UCSD-AML1 (cell line): ENCODE measurements around the gene SMAD5.
A peak's percentile ranks its signal among the peaks of the same experiment; 100 is the strongest.

Source experiments
- DNase-seq: peaks from one replicate; lab custom pipeline; 2025; ENCODE audit not compliant: unreplicated experiment; lab: John Stamatoyannopoulos, UW

Gene SMAD5

GRCh38 chr5:136132557-136133221, at the start of gene SMAD5:
TSS of gene SMAD5 (plus strand) at chr5:136132845. CDS start at chr5:136153761, 20,916 bp downstream.
- DNase-seq = peak; percentile 94

GRCh38 chr5:136084698-136085097, 47.9 kb upstream of the SMAD5 start:
- no peak for DNase-seq

GRCh38 chr5:136086783-136087566, 45.7 kb upstream of the SMAD5 start:
- no peak for DNase-seq

GRCh38 chr5:136087961-136088871, 44.4 kb upstream of the SMAD5 start:
- DNase-seq = no peak

- no peak for DNase-seq
These were observed 42.9 kb upstream of the SMAD5 start for GRCh38 chr5:136089791-136090190.

GRCh38 chr5:136090319-136090718, 42.3 kb upstream of the SMAD5 start:
- no peak for DNase-seq

GRCh38 chr5:136094189-136094912, 38.3 kb upstream of the SMAD5 start:
- no peak for DNase-seq

- DNase-seq = no peak
These were observed 37.6 kb upstream of the SMAD5 start for GRCh38 chr5:136094913-136095641.

- DNase-seq = no peak
These were observed 34.5 kb upstream of the SMAD5 start for GRCh38 chr5:136098176-136098575.

- no peak for DNase-seq
These were observed 32.8 kb upstream of the SMAD5 start for GRCh38 chr5:136099870-136100269.

- DNase-seq = no peak
These were observed 30.8 kb upstream of the SMAD5 start for GRCh38 chr5:136101884-136102283.

GRCh38 chr5:136103118-136103517, 29.5 kb upstream of the SMAD5 start:
- DNase-seq = no peak

- DNase-seq = no peak
These were observed 28.2 kb upstream of the SMAD5 start for GRCh38 chr5:136104306-136104965.

- DNase-seq = no peak
These were observed 26.2 kb upstream of the SMAD5 start for GRCh38 chr5:136106351-136107031.

GRCh38 chr5:136108180-136108611, 24.4 kb upstream of the SMAD5 start:
- DNase-seq = no peak

GRCh38 chr5:136108766-136109165, 23.9 kb upstream of the SMAD5 start:
- no peak for DNase-seq

GRCh38 chr5:136109453-136110135, 23.1 kb upstream of the SMAD5 start:
- no peak for DNase-seq

GRCh38 chr5:136113606-136114005, 19.0 kb upstream of the SMAD5 start:
- DNase-seq = no peak
